Ureter (tissue), 1 donor: ENCODE measurements around the gene NEDD4L. TPM values are rescaled to one million over a fixed set of nuclear protein-coding genes. Genes with fewer than 3 reads are reported as not detected.

Source experiments
- DNase-seq: peaks from one replicate; pipeline ENCODE4 v3.0.0-alpha.2; 2020; ENCODE audit warnings: low spot score
- total RNA-seq: library from RNA; stranded (reverse); gene quantifications from one replicate; pipeline ENCODE4 v1.2.4, GENCODE V29; 2023
- donor health status: DM: yes; HTN: yes; CAD: no.

Gene NEDD4L
- total RNA-seq, 1 donor from 2014 or later = 299 TPM

DNA sequence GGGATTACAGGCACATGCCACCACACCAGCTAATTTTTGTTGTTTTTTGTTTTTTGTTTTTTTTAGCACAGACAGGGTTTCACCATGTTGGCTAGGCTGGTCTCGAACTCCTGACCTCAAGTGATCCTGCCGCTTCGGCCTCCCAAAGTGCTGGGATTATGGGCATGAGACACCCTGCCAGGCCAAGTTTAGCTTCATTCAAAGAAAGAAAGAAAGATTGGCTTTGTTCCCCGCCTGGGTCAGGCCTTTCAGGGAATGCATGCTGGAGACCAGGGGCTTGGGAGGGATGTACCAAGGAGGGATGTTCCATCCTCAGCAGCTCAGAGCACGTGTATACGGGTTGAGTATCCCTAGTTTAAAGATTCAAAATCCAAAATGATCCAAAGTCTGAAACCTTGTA lies 301.8 kb downstream of the NEDD4L start:
- no peak for DNase-seq

DNA sequence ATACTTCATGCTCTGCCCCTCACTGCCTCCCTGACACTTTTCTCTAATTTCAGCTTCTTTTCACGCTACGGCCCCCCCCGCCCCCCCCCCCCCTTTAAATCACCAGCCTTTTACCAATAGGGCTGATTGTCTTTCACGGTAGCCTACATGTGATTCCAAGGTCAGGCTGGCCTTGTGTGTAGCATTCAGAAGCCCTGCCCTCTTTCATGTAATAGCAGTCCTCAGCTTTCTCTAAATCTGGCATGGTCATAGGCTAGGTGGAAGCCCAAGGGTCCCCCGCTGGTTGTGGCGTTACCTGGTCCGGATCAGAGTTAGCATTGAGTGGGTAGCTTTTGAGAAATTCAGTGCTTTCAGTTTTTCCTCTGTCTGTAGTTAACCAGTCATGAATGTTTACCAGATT lies 303.1 kb downstream of the NEDD4L start:
- no peak for DNase-seq

DNA sequence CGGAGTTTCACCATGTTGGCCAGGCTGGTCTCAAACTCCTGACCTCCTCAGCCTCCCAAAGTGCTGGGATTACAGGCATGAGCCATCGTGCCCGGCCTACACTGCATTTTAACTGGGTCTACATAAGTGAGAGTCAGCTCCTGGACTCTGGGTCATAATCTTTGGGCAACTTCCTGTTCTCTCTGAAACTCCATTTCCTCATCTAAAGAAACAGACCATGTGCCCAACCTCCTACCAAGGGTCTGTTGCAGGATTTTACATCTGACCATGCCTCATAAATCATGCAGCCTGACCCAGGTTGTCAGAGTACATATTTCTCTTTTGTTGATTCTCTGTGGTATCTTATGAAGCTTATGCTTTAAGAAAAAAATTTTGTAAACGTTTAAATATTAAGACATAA lies 304.5 kb downstream of the NEDD4L start:
- no peak for DNase-seq

DNA sequence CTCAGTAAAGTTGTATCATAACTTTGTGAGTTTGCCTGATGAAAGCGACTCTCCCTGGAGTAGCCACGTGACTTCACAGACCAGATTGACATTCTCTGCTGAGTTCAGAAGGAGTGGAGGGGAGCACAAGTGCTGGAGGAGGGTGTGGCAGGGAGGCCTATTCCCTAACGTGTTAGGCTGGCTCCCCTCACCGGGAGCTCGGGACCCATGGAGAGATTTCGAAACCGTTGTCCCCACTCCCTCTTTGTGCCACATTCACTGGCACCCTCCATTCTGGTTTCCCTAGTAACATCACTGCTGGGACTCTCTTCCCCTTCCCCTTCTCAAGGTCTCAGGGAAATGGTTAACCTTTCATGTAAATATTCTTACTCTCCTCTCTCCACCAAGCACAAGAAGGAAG lies 304.9 kb downstream of the NEDD4L start:
- no peak for DNase-seq

DNA sequence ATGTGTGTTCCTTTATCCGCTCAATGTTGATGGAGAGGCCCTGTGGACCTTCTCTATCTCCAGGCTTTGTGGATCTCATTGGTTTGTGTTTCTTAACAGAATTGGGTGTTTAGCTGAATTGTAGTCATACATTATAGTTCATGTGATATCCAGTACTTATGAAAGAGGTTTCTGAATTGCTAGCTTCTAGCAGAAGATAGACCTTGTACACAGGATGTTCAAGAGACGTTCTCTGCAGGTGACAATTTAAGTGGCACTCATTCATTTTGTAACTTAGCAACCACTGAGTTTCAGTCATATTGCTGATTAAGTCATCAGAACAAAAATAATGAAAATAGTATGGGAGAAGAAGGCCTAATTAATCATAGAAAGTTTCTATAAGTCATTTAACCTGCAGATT lies 305.6 kb downstream of the NEDD4L start:
- DNase-seq = no peak

DNA sequence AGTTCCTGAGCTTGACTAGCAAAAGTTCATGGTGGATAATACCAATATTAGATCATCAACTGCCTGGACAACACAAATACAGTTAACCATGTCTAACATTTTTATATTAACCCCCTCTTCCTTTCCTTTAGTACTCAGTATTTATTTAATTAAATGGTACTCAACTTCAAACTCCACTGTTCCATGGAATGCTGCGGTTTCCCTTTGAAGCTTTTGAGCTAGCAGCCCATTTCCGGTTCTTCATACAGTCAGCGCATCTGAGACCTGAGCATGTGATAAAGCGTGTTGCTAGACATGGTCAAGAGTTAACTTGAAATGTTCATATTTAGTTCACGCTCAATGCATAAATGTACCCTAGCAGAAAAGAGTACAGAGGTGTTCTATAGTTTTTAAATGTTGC lies 306.5 kb downstream of the NEDD4L start:
- DNase-seq = no peak

DNA sequence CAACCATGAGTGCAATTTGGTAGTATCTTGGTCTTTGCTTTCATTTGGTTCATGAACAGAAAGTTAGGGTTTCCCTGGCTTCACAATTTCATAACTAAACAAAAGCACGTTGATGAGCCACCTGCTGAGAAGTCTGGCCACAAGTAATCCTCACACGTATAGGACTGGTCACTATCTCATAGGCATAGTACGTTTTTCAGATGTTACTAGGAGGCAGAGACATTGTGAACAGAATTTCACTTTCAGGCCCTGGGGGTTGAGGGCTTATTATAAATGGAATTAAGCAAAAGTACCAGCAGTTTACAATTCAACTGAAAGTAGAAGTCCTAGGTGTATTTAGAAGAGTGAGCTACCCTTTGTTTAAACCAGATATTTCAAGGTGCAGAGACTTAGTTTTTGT lies 307.8 kb downstream of the NEDD4L start:
- DNase-seq = no peak

DNA sequence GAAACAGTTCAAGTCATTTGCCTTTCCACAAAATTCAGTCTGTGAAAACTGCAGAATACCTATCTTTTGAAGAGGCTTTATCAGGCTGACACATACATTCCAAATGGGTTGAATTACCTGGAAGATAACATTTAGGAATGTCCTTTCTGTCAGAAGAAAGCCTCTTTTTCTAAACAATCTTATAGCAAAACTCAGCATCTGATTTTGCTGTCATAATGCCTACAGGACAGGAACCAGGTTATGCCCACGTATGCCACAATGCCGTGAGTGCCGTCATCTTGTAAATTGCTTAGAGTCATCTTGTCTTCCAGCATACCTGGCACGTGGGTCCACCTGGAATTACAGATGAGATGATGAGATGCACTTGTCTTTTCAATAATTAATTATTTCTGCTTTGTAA lies 309.6 kb downstream of the NEDD4L start:
- DNase-seq = no peak

DNA sequence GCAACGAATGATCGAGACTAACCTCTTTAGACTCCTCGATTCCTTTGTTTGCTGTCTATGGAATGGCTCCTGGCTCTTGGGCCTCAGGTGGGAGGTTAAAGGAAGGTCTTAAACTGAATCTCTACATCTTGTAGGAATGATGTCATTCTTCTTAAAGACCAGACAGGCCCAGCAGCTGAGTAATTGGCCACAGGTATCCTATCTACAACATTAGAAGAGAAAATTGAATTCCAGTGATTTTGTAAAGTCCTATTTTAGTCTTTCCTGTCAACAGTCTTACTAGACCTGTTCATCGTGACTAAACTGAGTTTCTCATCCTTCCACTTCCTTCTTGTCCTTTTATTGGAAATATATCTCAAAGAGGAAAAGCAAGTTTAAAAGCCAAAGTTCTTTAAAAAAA lies 310.0 kb downstream of the NEDD4L start:
- no peak for DNase-seq

DNA sequence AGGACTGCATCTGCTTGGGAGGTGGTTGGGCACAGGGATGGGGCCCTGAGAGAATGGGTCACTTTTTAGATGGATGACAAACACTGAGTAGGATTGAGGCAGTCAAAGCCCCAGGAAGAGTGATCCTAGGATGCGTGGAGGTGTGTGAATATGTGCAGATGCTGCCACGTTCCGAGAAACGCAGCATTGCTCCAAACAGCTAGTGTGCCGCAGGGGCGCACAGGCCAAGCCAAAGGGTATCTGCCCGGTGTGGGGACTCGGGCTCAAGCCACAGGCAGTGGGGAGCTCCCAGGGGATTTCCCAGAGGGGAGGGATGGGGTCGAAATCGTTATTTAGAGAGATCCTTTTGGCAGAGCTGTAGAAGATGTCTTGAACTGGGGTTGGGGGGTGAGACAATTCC lies 310.8 kb downstream of the NEDD4L start:
- DNase-seq = no peak

DNA sequence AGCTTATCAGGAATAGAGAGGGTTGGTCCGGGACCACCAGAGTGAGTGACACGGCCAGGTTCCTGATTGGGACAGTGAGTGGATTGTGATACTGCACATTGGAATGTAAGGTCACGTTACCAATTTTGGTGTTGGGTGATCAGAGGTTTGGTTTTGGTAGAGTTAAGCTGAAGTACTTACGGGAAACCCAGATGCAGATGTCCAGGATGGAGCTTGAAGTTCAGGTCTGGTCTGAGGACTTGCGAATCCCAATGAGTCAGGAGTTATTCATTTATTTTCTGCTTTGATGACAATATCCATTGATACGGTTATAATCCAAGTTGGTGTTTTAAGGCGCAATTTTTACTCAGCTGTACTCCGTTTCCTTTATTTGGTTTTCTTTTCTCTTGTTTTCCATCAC lies 311.2 kb downstream of the NEDD4L start:
- no peak for DNase-seq

DNA sequence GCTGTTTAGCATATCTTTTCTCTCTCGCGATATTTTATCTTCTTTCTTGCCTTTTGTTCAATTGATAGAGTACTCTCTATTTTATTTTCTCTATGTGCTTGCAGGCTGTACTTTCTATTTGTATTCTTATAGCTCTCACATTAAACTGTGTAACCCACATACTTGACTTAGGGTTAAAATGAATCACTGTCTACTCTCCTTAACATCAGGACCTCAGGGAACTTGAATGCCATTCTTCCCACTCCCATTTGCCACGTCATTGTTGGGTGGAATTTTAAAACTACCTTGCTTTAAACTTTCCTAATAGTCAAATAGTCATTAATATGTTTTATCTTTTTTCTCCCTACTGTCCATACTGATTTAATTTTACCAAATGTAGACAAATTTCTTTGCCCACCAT lies 315.2 kb downstream of the NEDD4L start:
- DNase-seq = no peak

DNA sequence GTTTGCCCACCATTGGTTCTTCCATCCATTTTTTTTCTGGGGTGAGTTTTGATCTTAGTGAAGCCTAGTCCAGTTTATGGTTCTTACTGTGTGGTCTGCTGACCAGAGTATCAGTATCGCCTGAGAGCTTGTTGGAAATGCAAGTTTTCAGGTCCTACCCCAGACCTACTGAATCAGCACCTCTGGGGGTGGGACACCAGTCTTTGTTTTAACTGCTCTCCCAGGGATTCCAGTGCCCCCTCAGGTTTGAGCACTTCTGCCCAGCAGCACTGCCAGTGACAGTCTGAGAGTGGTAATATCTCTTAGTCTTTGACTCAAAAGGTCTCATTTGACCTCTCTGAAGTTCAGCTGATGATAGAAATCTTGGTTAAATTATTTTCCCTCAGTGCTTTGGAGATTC lies 315.6 kb downstream of the NEDD4L start:
- DNase-seq = no peak

DNA sequence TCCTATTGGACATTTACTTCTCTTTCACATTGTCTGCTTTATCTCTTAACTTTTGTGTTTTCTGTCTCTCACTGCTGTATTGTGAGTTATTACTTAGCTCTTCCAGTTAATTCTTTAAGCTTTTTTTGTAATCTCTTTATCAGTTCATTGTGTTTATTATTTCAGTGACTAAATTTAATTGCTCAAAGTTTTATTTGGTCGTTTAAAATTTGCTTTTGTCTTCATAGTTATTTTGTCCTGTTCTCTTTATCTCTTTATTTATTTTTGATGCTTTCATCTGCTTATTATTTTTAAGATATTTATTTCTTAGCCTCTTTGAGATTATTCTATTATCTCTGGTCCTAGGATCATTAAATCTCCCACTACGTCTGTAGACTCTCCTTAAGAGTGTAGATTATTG lies 316.3 kb downstream of the NEDD4L start:
- DNase-seq = no peak

DNA sequence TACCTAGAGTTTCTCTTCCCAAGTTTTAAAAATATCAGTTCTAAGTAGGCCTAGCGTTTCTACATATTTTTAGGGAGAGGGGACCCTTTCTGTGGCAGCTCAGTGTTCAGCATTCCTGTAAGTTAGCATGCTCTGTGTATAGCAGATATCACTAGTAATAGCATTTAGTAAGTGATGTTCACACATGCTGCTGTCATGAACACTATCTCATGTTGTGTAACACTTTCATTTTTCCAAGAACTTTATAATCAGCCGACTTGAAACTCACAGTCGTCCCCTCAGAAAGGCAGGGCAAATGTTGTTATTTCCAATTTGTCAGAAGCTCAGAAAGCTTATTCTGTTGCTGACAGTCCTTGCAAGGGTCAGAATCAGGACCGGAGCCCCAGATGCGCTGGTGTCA lies 317.2 kb downstream of the NEDD4L start:
- DNase-seq = no peak

DNA sequence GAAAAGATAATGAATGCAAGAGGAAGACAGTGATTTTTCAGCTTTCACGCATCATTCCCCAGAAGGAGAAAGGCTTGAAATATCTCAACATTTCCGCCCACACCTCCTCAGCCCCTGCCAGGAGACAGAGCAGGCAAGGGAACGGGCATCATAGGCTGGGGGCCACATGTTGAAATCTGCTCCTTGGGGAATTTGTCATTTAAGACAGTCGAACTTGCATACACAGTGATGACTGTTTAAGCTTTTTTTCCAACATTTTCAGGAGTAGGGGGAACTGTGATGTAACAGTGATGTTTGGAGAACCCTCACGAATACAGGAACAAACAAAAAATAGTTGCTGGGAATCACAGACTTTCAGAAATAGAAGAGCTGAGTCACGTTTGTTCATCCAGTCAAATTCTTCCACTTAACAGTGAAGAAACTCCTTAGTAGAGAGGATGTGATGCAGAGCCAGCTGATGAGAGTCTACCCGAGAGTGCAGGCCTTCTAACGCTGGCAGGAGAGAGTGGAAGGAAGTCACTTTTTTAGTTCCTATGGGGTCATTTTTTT lies 318.1 kb downstream of the NEDD4L start:
- no peak for DNase-seq

DNA sequence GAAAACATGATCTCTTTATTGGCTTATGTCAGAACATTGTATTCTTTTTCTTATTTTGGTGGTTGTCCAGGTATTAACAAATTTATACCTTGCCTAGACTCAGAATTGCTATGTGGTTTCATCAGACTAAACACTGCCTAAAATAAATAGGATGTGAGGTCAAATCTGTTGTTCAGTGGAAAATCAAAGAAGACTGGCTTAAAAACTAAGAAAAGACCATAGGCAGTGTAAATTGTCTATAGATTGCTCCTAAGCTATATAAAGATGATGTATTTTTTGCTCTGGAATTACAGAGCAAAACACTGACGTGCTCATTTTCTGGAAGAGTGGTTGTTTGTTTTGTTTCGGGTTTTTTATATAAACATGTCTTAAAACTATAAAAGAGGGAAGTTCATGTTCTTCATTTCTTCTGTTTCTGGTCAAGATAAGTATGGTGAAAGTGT lies 318.8 kb downstream of the NEDD4L start:
- DNase-seq = no peak

DNA sequence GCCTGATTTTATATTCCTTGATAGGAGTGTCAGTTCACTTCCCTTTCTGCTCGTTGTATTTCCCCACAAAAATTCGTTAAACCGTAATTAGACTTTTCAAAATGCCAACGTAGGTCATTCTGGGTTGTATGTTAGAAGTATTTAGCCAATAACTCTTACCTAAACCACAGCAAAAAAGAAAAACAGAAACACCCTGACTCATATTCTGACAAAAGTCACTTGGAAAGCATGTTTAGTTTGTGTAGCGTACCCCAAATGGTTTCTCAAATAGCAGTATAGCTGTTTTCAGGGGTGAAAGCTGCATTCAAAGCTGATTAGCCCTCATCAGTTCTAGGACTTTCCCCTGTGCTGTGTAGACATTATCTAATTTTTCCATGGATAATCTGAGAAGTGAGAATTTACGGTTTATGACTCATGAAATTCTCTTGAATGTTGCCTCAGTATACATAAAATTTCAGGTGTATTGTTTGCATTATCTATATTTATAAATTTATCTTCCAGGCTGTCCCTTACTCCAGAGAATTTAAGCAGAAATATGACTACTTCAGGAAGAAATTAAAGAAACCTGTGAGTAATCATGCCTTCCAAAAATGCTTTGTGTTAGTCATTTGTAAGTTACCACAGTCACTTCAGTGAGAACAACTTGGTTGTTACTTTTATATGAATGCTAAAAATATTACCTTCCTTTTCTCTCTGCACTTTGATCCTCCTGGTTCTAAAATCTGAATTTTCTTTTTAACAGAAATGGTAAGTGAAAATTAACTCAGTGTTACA lies 319.9 kb downstream of the NEDD4L start:
- no peak for DNase-seq

DNA sequence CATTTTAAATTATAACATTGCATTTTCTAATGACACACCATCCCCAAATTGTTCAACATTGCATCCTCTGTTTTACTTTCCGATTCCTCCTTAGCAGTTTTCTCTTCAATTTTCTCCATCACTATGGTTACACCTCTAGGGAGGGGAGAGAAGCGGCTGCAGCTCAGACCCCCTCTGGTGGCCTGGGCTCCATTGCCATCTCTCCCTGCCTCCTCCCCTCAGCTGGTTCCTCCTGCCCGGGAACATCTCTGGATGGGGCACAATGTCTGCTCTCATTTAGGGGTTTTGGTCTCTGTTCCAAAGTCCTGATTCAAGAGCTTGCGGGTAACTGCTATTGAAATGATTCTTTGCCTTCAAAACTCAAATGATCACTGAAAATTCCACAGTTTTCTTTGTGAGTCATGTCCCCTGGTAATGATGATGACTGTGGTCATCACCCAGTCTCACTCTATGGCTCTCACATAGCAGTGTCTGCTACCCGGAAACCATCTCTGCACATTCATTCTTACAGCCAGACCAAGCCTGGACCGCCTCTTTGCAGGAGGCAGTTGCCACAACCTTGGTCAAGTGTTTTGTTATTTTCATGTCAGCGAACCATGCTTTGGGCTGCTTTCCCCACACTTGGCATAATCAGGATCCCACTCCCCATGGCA lies 321.0 kb downstream of the NEDD4L start:
- no peak for DNase-seq

DNA sequence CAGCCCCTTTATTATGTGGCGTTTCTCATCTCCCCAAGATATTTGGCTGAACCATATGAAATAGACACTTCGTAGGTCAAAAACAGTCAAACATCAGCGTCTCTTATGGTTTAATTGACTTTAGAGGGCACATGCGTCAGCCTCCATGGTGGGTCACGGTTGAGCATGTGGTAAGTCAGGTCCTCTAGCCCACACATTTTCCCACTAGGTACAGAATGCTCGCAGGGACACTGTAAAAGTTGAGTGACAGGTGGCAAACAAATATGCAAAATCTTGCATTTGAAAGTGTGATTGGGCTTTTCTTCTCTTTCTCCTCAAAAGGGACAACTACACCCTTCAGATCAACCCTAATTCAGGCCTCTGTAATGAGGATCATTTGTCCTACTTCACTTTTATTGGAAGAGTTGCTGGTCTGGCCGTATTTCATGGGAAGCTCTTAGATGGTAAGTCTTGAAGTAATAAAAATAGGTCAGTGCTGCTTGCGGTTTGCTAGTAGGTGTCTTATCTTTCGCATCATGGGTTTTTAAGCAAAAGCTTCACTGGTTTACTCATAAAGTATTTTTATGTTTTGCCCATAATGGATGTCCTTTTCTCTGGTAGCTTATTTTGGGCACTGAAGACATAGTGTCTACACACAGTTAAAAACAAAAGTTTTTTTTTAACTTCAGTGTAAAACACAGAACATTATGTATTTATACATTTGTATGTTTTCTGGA lies 323.6 kb downstream of the NEDD4L start:
- DNase-seq = no peak

DNA sequence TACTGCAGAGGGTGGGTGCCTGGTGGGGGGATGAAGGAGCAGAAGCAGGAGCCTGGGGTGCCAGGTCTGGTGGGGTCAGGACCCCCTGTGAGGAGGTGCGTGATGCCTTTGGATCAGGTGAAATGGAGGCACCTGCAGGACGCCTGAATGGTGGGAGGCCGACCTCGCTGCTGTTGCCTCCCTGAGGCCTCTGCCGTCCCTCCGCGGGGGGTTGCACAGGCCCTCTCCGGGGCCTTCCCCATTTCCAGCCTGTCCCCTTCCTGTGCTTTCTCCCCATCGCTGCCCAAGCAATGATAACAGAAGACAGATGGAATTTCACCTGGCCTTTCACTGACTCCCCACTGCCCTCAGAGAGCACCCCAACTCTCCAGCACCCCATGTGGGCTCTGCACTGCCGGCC lies 325.6 kb downstream of the NEDD4L start:
- DNase-seq = no peak

DNA sequence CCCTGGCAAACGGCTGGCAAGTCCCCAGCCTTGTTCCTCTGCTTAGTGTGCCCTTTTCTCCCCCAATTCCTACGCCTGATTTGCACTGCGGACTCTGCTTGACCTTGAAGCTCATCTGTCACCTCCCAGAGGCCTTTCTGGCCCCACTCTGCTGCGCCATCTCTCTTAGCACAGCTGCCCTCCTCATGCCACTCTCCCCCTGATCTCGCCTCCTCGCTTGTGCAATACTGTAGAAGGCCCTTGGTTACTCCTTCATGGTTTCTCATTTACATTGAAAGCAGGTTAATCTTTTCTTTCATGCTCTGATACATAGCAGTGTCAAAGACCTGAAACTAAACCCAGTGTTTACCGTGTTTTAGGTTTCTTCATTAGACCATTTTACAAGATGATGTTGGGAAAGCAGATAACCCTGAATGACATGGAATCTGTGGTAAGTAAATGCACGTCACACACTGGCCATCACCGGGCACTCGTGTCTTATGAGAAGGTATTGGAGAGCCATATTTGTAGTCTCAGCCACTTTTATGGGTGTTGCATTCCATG lies 326.1 kb downstream of the NEDD4L start:
- no peak for DNase-seq
